OCI-LY1 (cell line): ENCODE data around the gene VLDLR.

Source experiments
- H2AFZ ChIP-seq: fragments of 200-600 bp; sonication (generic), shearing (Covaris generic); 2 replicates; pipeline ENCODE4 v1.6.0; 2014; ENCODE audit warnings: antibody characterized with exemption, mild to moderate bottlenecking, low read length
- H3F3A ChIP-seq: fragments of 200-600 bp; sonication (generic), shearing (Covaris generic); 2 replicates; pipeline ENCODE4 v1.6.0; 2014; ENCODE audit warnings: mild to moderate bottlenecking, antibody characterized with exemption, low read length, moderate library complexity; ENCODE audit not compliant: insufficient read depth
- H3K27ac ChIP-seq: fragments of 200-600 bp; sonication (generic); 2 replicates; pipeline ENCODE4 v1.5.1; 2014; ENCODE audit warnings: low read length, mixed run types, mild to moderate bottlenecking, low read depth; ENCODE audit not compliant: poor library complexity, severe bottlenecking
- H3K27me3 ChIP-seq: fragments of 200-600 bp; sonication (generic); 2 replicates; pipeline ENCODE4 v1.6.0; 2014; ENCODE audit warnings: antibody characterized with exemption, mild to moderate bottlenecking, low read length, moderate library complexity; ENCODE audit not compliant: insufficient read depth
- H3K36me3 ChIP-seq: fragments of 200-600 bp; sonication (generic); 2 replicates; pipeline ENCODE4 v1.6.1; 2014; ENCODE audit warnings: mild to moderate bottlenecking, antibody characterized with exemption, low read length, moderate library complexity, mixed read lengths; ENCODE audit not compliant: insufficient read depth
- H3K4me1 ChIP-seq: fragments of 200-600 bp; sonication (generic); 2 replicates; pipeline ENCODE4 v1.5.1; 2014; ENCODE audit warnings: mild to moderate bottlenecking, low read length, moderate library complexity; ENCODE audit not compliant: insufficient read depth, severe bottlenecking
- H3K4me2 ChIP-seq: fragments of 200-600 bp; sonication (generic), shearing (Covaris generic); 2 replicates; pipeline ENCODE4 v1.6.1; 2014; ENCODE audit warnings: low read length
- H3K4me3 ChIP-seq: fragments of 200-600 bp; sonication (generic); 2 replicates; pipeline ENCODE4 v1.5.1; 2014; ENCODE audit warnings: low read length, low read depth, mild to moderate bottlenecking, mixed read lengths; ENCODE audit not compliant: poor library complexity, severe bottlenecking
- H3K79me2 ChIP-seq: fragments of 200-600 bp; shearing (Covaris generic); 2 replicates; pipeline ENCODE4 v1.6.1; 2016; ENCODE audit warnings: mixed run types, low read length, mixed read lengths; ENCODE audit not compliant: insufficient read depth
- H3K9ac ChIP-seq: fragments of 200-600 bp; sonication (generic), shearing (Covaris generic); 2 replicates; pipeline ENCODE4 v1.6.1; 2014; ENCODE audit warnings: mild to moderate bottlenecking, low read length, mixed read lengths
- H3K9me2 ChIP-seq: fragments of 200-600 bp; sonication (generic), shearing (Covaris generic); 2 replicates; pipeline ENCODE4 v1.6.1; 2014; ENCODE audit warnings: low read depth, mild to moderate bottlenecking, low read length, mixed read lengths
- H3K9me3 ChIP-seq: fragments of 200-600 bp; shearing (Covaris generic); 2 replicates; pipeline ENCODE4 v1.6.1; 2014; ENCODE audit warnings: low read length, mixed read lengths
- H4K20me1 ChIP-seq: fragments of 200-600 bp; sonication (generic), shearing (Covaris generic); 2 replicates; pipeline ENCODE4 v1.6.0; 2016; ENCODE audit warnings: mild to moderate bottlenecking, low read length; ENCODE audit not compliant: insufficient read depth
- EZH2 ChIP-seq: fragments of 200-600 bp; sonication (generic), shearing (Covaris generic); IDR thresholded peaks from 2 replicates; pipeline ENCODE4 v1.8.0; 2017; ENCODE audit warnings: borderline replicate concordance, mixed run types, mild to moderate bottlenecking, antibody characterized with exemption, low read length, moderate library complexity, mixed read lengths
- TF ChIP-seq, protein P1 (sequence below): fragments of 200-600 bp; sonication (generic), shearing (Covaris generic); IDR thresholded peaks from 2 replicates; pipeline ENCODE4 v1.5.1; 2017; ENCODE audit warnings: mild to moderate bottlenecking, antibody characterized with exemption, low read length, moderate library complexity, mixed read lengths

VLDLR gene

DNA sequence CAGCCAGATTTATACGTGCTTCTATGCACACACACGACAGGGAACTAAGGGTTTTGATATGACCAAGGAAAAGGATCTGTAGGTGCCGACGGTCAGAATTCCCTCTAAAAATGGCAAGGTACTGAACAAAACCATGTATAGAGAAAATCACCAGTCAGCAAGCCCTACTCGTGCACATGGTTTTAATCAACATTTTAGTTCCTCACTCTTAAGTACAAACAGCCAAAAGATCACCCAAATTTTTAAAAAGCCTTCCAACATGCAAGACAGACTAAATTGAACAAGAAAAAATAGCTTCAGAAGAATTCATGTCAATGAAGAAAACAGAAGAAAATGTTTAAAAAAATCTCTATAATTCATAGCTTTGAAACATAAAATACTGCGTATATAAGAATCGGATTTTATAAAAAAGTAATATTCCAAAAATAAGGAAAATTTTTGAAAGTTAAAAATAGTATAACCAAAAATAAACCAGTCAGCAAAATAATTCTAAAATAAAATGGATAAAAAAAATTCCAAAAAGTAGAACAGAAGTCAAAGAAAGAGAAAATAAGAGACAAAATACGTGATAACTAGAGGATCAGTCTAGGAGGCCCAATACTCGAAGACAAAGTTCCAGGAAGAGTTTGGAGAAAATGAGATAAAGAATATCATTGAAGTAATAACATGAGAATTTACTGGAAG is 52.7 kb downstream of the VLDLR start:
- no peak overlapping the region for H3K27ac ChIP-seq
- no peak overlapping the region for H3K9ac ChIP-seq
- H4K20me1 ChIP-seq: no peaks in the 10 kb centered on the region
- no peaks in the 10 kb centered on the region for H3K36me3 ChIP-seq
- H3F3A ChIP-seq: no peaks in the 10 kb centered on the region
- no peaks in the 10 kb centered on the region for H3K27me3 ChIP-seq
- H3K9me3 ChIP-seq: no peaks in the 10 kb centered on the region
- no peaks in the 10 kb centered on the region for H3K79me2 ChIP-seq
- no peak overlapping the region for H3K4me3 ChIP-seq
- no peak overlapping the region for H2AFZ ChIP-seq
- no peaks in the 10 kb centered on the region for H3K4me1 ChIP-seq
- H3K9me2 ChIP-seq: no peaks in the 10 kb centered on the region
- TF ChIP-seq, protein P1, sequence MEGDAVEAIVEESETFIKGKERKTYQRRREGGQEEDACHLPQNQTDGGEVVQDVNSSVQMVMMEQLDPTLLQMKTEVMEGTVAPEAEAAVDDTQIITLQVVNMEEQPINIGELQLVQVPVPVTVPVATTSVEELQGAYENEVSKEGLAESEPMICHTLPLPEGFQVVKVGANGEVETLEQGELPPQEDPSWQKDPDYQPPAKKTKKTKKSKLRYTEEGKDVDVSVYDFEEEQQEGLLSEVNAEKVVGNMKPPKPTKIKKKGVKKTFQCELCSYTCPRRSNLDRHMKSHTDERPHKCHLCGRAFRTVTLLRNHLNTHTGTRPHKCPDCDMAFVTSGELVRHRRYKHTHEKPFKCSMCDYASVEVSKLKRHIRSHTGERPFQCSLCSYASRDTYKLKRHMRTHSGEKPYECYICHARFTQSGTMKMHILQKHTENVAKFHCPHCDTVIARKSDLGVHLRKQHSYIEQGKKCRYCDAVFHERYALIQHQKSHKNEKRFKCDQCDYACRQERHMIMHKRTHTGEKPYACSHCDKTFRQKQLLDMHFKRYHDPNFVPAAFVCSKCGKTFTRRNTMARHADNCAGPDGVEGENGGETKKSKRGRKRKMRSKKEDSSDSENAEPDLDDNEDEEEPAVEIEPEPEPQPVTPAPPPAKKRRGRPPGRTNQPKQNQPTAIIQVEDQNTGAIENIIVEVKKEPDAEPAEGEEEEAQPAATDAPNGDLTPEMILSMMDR: no peak
- TF ChIP-seq EZH2: no peak
- H3K4me2 ChIP-seq: no peak overlapping the region

DNA sequence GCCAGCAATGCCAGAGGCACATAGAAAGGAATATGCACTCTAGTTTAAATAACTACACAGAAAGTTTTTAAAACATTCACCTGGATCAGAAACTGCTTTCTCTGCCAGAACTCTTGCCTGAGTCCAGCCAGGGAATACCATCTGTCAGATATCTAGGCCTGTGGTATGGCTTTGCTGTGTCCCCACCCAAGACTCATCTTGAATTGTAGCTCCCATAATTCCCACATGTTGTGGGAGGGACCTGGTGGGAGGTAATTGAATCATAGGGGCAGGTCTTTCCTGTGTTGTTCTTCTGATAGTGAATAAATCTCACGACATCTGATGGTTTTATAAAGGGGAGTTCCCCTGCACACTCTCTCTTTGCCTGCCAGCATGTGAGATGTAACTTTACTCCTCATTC is 54.2 kb downstream of the VLDLR start:
- H3K9me2 ChIP-seq: no peaks in the 10 kb centered on the region
- no peak overlapping the region for H3K4me3 ChIP-seq
- no peak overlapping the region for H2AFZ ChIP-seq
- H3K4me1 ChIP-seq: no peaks in the 10 kb centered on the region
- no peak overlapping the region for H3K4me2 ChIP-seq
- TF ChIP-seq, protein P1: no peak
- TF ChIP-seq EZH2: no peak
- no peaks in the 10 kb centered on the region for H3K27me3 ChIP-seq
- no peaks in the 10 kb centered on the region for H3K36me3 ChIP-seq
- H3K9ac ChIP-seq: no peak overlapping the region
- no peaks in the 10 kb centered on the region for H3K79me2 ChIP-seq
- no peaks in the 10 kb centered on the region for H3K9me3 ChIP-seq
- no peaks in the 10 kb centered on the region for H4K20me1 ChIP-seq
- no peak overlapping the region for H3K27ac ChIP-seq
- H3F3A ChIP-seq: no peaks in the 10 kb centered on the region

DNA sequence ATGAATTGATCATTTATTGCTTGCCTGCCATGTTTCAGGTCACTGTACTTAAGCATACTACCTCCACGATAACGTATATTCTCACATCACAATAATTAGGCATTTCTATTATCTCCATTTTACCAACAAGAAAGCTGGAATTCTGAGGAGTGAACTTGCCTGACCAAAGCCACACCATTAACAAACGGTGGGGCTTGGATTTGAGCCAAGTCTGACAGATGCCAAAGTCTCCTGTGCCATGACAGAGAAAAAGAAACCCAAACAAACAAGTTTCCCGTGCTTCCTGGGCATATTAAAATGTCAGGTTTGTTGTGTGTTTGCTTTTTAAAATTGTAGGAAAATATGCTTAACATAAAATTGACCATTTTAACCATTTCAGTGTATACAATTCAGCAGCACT is 54.9 kb downstream of the VLDLR start:
- H2AFZ ChIP-seq: no peak overlapping the region
- H3K79me2 ChIP-seq: no peaks in the 10 kb centered on the region
- no peaks in the 10 kb centered on the region for H3K27me3 ChIP-seq
- H3K36me3 ChIP-seq: no peaks in the 10 kb centered on the region
- H3K4me2 ChIP-seq: no peak overlapping the region
- no peak overlapping the region for H3K4me3 ChIP-seq
- H3K9me2 ChIP-seq: no peaks in the 10 kb centered on the region
- no peaks in the 10 kb centered on the region for H3K4me1 ChIP-seq
- H3K27ac ChIP-seq: no peak overlapping the region
- H3F3A ChIP-seq: no peaks in the 10 kb centered on the region
- H3K9me3 ChIP-seq: no peaks in the 10 kb centered on the region
- TF ChIP-seq, protein P1: no peak
- TF ChIP-seq EZH2: no peak
- H4K20me1 ChIP-seq: no peaks in the 10 kb centered on the region
- no peak overlapping the region for H3K9ac ChIP-seq
